ENCODE data around the gene ORM1. TPM values are rescaled to one million over a fixed set of nuclear protein-coding genes. Genes with fewer than 3 reads are reported as not detected.

ORM1 gene
- total and polyA plus RNA-seq, 4 donors = 1,297 to 69,591 (median 37,095) TPM

DNA sequence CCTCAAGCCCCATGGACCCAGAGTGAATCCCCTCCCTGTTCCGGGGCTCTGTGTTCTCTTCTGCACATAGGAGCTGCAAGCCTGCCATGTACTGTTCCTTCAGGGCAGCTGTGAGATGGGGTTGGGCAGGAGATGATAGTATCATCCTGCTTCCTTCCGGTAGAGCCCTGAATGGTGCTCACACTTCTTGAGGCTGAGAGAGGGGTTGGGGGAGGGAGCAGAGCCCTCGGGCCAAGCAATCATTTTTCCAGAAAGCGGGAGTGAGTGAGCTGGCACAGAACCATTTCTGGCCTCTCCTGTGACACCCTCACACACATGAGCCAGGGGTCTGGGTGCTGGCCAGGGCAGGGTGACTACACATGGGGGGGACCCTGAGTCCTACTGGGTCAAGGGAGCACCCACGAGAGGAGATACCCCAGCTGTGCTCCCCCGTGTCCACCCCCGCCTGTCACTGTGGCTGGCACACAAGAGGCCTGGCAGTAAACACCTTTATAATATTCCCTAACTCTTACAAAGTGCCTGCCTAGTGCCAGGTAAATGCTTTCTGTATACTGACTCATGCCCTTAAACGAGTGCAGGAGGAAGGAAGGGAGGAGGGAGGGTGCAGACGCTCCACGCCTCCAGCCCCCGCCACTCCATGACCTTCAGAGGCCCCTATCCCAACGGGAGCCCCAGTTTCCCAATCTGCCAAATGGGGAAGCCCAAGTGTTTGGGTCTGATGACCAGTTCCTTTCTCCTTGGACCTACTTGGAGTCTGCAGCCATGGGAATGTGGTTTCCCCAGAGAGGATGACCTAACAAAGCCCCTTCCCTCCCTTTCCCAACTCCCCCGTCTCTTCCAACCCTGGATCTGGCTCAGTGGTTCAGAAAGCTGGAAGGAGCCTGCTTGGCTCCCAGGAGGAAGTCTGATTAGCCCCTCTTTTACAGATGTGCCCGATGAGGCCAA is 49.3 kb downstream of the ORM1 start:
- Histone ChIP-seq H3K9me3 (ENCODE audit: control insufficient read depth in 4 of 4, low read length in 3 of 4) (no peaks in the 10 kb centered on the region), H3K27ac (ENCODE audit: low read depth in 1 of 2, low read length in 2 of 2) (peak overlapping the region; percentile 32 to 68), H3K4me3 (ENCODE audit: low read depth in 1 of 3, low read length in 3 of 3) (no peak overlapping the region), H3K36me3 (ENCODE audit: control insufficient read depth in 4 of 4, insufficient read depth in 3 of 4, low read depth in 1 of 4, low read length in 3 of 4) (peaks cover 8 to 37% (median 20%) of the 10 kb centered on the region in 4 donors), H3K27me3 (ENCODE audit: control insufficient read depth in 4 of 4, insufficient read depth in 4 of 4, low read length in 3 of 4) (no peaks in the 10 kb centered on the region), H3K9ac (ENCODE audit: low read depth in 1 of 2, low read length in 2 of 2) (no peak overlapping the region), H3K4me1 (ENCODE audit: control insufficient read depth in 4 of 4, insufficient read depth in 4 of 4, low read length in 3 of 4) (peaks cover 0 to 4% (median 1%) of the 10 kb centered on the region in 4 donors)
- DNase-seq (ENCODE audit: low spot score) = no peak
- TF ChIP-seq, protein P1, sequence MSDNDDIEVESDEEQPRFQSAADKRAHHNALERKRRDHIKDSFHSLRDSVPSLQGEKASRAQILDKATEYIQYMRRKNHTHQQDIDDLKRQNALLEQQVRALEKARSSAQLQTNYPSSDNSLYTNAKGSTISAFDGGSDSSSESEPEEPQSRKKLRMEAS (IDR thresholded peaks at IDR 0.05) = no peak
- TF ChIP-seq, protein P2, sequence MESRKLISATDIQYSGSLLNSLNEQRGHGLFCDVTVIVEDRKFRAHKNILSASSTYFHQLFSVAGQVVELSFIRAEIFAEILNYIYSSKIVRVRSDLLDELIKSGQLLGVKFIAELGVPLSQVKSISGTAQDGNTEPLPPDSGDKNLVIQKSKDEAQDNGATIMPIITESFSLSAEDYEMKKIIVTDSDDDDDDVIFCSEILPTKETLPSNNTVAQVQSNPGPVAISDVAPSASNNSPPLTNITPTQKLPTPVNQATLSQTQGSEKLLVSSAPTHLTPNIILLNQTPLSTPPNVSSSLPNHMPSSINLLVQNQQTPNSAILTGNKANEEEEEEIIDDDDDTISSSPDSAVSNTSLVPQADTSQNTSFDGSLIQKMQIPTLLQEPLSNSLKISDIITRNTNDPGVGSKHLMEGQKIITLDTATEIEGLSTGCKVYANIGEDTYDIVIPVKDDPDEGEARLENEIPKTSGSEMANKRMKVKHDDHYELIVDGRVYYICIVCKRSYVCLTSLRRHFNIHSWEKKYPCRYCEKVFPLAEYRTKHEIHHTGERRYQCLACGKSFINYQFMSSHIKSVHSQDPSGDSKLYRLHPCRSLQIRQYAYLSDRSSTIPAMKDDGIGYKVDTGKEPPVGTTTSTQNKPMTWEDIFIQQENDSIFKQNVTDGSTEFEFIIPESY (IDR thresholded peaks at IDR 0.05) = no peak
- TF ChIP-seq HNF4G (IDR thresholded peaks at IDR 0.05) (no peak), FOXA1 (IDR thresholded peaks at IDR 0.05) (no peak), HNF4A (conservative IDR thresholded peaks at IDR 0.05) (no peak), YY1 (IDR thresholded peaks at IDR 0.05) (no peak), FOXA2 (IDR thresholded peaks at IDR 0.05) (no peak), RXRA (IDR thresholded peaks at IDR 0.05) (no peak), RAD21 (IDR thresholded peaks at IDR 0.05) (no peak)
- TF ChIP-seq, protein P3, sequence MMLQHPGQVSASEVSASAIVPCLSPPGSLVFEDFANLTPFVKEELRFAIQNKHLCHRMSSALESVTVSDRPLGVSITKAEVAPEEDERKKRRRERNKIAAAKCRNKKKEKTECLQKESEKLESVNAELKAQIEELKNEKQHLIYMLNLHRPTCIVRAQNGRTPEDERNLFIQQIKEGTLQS (IDR thresholded peaks at IDR 0.05) = no peak
- 68% methylated on average over 14 of the region's 14 CpGs for WGBS

DNA sequence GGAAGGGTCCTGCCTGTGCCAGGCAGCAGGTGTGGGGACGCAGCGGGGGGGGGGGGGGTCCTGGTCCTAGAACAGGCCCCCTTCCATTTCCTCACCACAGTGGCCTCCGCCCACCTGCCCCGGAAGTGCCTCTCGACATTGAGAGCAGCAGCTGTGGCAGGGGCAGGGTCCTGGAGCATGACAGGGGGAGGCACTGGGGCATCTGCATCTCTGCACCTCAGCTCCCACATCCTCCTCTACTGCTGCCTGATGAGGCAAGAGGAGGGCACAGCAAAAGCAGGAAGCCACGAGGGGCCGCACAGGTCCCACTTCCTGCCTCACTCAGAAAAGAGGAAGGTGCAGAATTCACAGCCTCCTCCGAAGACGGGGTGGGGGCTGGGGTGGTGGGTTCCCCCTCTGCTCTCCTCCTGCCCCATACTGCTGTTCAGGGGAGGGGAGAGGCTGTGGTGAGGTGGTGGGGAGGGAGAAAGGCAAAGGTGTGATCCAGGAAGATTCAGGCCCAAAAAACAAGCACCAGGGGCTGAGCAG is 50.1 kb downstream of the ORM1 start:
- Histone ChIP-seq H3K27ac (ENCODE audit: low read depth in 1 of 2, low read length in 2 of 2) (peak overlapping the region; percentile 32 to 68), H3K27me3 (ENCODE audit: control insufficient read depth in 4 of 4, insufficient read depth in 4 of 4, low read length in 3 of 4) (no peaks in the 10 kb centered on the region), H3K36me3 (ENCODE audit: control insufficient read depth in 4 of 4, insufficient read depth in 3 of 4, low read depth in 1 of 4, low read length in 3 of 4) (peaks cover 10 to 34% (median 20%) of the 10 kb centered on the region in 4 donors), H3K9ac (ENCODE audit: low read depth in 1 of 2, low read length in 2 of 2) (no peak overlapping the region), H3K9me3 (ENCODE audit: control insufficient read depth in 4 of 4, low read length in 3 of 4) (no peaks in the 10 kb centered on the region), H3K4me3 (ENCODE audit: low read depth in 1 of 3, low read length in 3 of 3) (no peak overlapping the region), H3K4me1 (ENCODE audit: control insufficient read depth in 4 of 4, insufficient read depth in 4 of 4, low read length in 3 of 4) (peaks cover 0 to 4% (median 1%) of the 10 kb centered on the region in 4 donors)
- 68% methylated on average over 9 of the region's 9 CpGs for WGBS
- no peak for DNase-seq (ENCODE audit: low spot score)
- TF ChIP-seq GABPA (IDR thresholded peaks at IDR 0.05 in 1 of 2, conservative IDR thresholded peaks at IDR 0.05 in 1 of 2) = peak in 1 of 2 donors; percentile 15
- TF ChIP-seq SP1 (IDR thresholded peaks at IDR 0.05) = no peak

DNA sequence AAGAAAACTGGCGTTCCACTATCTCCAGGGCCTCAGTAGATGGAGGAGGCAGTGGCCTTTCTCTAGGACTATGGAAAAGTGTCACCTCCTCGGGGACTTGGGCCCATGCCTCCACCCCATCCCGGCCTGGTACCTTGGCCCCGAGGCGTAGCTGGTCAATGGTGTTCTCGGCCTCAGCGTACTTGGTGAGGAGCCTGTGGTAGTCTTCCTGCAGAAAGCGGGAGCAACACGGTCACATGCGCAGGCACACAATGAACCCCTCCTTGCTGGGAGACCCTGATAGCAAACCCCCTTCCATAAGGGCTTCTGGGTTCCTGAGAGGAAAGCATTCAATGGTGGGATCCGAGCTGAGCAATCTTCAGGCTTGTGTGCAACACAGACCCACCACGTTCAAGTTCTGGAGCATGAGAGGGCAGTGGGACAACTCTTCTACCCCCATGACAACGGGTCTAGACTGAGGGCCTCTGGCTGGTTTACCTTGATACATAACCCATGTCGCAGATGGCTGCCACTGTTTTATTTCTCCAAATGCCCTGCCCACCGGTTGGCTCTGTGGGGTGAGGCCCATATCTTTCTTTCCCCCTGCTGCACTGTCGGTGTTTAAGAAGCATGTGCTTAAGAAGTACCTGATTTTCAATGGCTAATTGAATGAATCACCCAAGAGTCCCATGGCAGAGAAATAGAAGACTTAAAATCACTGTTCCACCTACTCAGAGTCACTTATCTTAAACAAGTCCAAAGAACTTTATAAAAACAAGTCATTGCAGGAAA is 51.2 kb downstream of the ORM1 start:
- H3K9me3 ChIP-seq (ENCODE audit: control insufficient read depth in 4 of 4, low read length in 3 of 4) = no peaks in the 10 kb centered on the region
- H3K36me3 ChIP-seq (ENCODE audit: control insufficient read depth in 4 of 4, insufficient read depth in 3 of 4, low read depth in 1 of 4, low read length in 3 of 4) = peaks cover 7 to 37% (median 18%) of the 10 kb centered on the region in 4 donors
- H3K4me3 ChIP-seq (ENCODE audit: low read depth in 1 of 3, low read length in 3 of 3) = no peak overlapping the region
- H3K4me1 ChIP-seq (ENCODE audit: control insufficient read depth in 4 of 4, insufficient read depth in 4 of 4, low read length in 3 of 4) = peaks cover 0 to 2% (median under 1%) of the 10 kb centered on the region in 4 donors
- TF ChIP-seq, protein P3 (IDR thresholded peaks at IDR 0.05) = no peak
- TF ChIP-seq FOXA2 (IDR thresholded peaks at IDR 0.05) = no peak
- no peak for TF ChIP-seq RXRA (IDR thresholded peaks at IDR 0.05)
- TF ChIP-seq TAF1 (conservative IDR thresholded peaks at IDR 0.05) = no peak
- TF ChIP-seq YY1 (IDR thresholded peaks at IDR 0.05) = no peak
- TF ChIP-seq, protein P2 (IDR thresholded peaks at IDR 0.05) = no peak
- TF ChIP-seq HNF4G (IDR thresholded peaks at IDR 0.05) = no peak
- no peak for TF ChIP-seq NR2F2 (IDR thresholded peaks at IDR 0.05)
- TF ChIP-seq, protein P4, sequence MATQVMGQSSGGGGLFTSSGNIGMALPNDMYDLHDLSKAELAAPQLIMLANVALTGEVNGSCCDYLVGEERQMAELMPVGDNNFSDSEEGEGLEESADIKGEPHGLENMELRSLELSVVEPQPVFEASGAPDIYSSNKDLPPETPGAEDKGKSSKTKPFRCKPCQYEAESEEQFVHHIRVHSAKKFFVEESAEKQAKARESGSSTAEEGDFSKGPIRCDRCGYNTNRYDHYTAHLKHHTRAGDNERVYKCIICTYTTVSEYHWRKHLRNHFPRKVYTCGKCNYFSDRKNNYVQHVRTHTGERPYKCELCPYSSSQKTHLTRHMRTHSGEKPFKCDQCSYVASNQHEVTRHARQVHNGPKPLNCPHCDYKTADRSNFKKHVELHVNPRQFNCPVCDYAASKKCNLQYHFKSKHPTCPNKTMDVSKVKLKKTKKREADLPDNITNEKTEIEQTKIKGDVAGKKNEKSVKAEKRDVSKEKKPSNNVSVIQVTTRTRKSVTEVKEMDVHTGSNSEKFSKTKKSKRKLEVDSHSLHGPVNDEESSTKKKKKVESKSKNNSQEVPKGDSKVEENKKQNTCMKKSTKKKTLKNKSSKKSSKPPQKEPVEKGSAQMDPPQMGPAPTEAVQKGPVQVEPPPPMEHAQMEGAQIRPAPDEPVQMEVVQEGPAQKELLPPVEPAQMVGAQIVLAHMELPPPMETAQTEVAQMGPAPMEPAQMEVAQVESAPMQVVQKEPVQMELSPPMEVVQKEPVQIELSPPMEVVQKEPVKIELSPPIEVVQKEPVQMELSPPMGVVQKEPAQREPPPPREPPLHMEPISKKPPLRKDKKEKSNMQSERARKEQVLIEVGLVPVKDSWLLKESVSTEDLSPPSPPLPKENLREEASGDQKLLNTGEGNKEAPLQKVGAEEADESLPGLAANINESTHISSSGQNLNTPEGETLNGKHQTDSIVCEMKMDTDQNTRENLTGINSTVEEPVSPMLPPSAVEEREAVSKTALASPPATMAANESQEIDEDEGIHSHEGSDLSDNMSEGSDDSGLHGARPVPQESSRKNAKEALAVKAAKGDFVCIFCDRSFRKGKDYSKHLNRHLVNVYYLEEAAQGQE (IDR thresholded peaks at IDR 0.05) = no peak
- TF ChIP-seq FOXA1 (IDR thresholded peaks at IDR 0.05) = no peak
- no peak for TF ChIP-seq HNF4A (conservative IDR thresholded peaks at IDR 0.05)
- no peak for TF ChIP-seq RAD21 (IDR thresholded peaks at IDR 0.05)
- 92% methylated on average over 16 of the region's 16 CpGs for WGBS
- DNase-seq (ENCODE audit: low spot score) = no peak
- no peak overlapping the region for H3K27ac ChIP-seq (ENCODE audit: low read depth in 1 of 2, low read length in 2 of 2)
- H3K27me3 ChIP-seq (ENCODE audit: control insufficient read depth in 4 of 4, insufficient read depth in 4 of 4, low read length in 3 of 4) = no peaks in the 10 kb centered on the region
- H3K9ac ChIP-seq (ENCODE audit: low read depth in 1 of 2, low read length in 2 of 2) = no peak overlapping the region

All from liver (tissue), 9 donors.